Thoracic aorta (tissue), 2 donors: ENCODE measurements around the gene LYRM4. TPM values are rescaled to one million over a fixed set of nuclear protein-coding genes. Genes with fewer than 3 reads are reported as not detected.

Experiments used
- ATAC-seq: fragments of 150-250 bp; one replicate; pipeline ENCODE4 v1.8.0; 2017; ENCODE audit warnings: low read depth; ENCODE audit not compliant: insufficient number of reproducible peaks, low FRiP score
- DNase-seq: peaks from one replicate; pipeline ENCODE4 v3.0.0-alpha.2; 2020; ENCODE audit warnings: low spot score
- H3K27ac ChIP-seq, 2 donors: fragments of 200-600 bp; sonication (generic); 1 replicate in 1 of 2; 2 replicates in 1 of 2; pipeline ENCODE4 v1.5.1; 2016; ENCODE audit warnings: mild to moderate bottlenecking in 2 of 2, moderate library complexity in 2 of 2
- H3K27me3 ChIP-seq: fragments of 200-600 bp; sonication (generic); replicated peaks from 2 replicates; pipeline ENCODE4 v1.6.0; 2016; ENCODE audit warnings: mild to moderate bottlenecking; ENCODE audit not compliant: insufficient read depth
- H3K36me3 ChIP-seq: fragments of 200-600 bp; sonication (generic); one replicate; pipeline ENCODE4 v1.5.1; 2016
- H3K4me1 ChIP-seq, 2 donors: fragments of 200-600 bp; sonication (generic); 1 replicate in 1 of 2; 2 replicates in 1 of 2; pipeline versions ENCODE4 v1.5.1 to v1.6.0; 2016; ENCODE audit warnings: low read depth in 2 of 2, mild to moderate bottlenecking in 1 of 2; ENCODE audit not compliant: control insufficient read depth in 1 of 2
- H3K4me3 ChIP-seq: fragments of 200-600 bp; sonication (generic); 2 replicates; pipeline ENCODE4 v1.5.1; 2016; ENCODE audit warnings: mild to moderate bottlenecking
- H3K9me3 ChIP-seq: fragments of 200-600 bp; sonication (generic); 2 replicates; pipeline ENCODE4 v1.5.1; 2016
- total RNA-seq, 2 donors: library from RNA; depleted of rRNA; stranded (reverse); fragments of >200 nt; gene quantifications; one replicate each; pipeline versions ENCODE4 v1.1.0 to v1.2.3, GENCODE V29; 2016
- TF ChIP-seq, protein P1 (sequence below): fragments of 200-600 bp; sonication (generic); IDR thresholded peaks from one replicate; pipeline ENCODE4 v1.5.1; 2019; ENCODE audit warnings: antibody characterized with exemption

LYRM4 gene
- total RNA-seq, 2 donors from 2014 or later = 6.9 to 27.2 TPM

GRCh38 chr6:5108068-5108467 is 152.7 kb downstream of the LYRM4 start:
- ATAC-seq = no peak
- H3K9me3 ChIP-seq = no peaks in the 10 kb centered on the region
- H3K27ac ChIP-seq = no peak overlapping the region
- TF ChIP-seq, protein P1, sequence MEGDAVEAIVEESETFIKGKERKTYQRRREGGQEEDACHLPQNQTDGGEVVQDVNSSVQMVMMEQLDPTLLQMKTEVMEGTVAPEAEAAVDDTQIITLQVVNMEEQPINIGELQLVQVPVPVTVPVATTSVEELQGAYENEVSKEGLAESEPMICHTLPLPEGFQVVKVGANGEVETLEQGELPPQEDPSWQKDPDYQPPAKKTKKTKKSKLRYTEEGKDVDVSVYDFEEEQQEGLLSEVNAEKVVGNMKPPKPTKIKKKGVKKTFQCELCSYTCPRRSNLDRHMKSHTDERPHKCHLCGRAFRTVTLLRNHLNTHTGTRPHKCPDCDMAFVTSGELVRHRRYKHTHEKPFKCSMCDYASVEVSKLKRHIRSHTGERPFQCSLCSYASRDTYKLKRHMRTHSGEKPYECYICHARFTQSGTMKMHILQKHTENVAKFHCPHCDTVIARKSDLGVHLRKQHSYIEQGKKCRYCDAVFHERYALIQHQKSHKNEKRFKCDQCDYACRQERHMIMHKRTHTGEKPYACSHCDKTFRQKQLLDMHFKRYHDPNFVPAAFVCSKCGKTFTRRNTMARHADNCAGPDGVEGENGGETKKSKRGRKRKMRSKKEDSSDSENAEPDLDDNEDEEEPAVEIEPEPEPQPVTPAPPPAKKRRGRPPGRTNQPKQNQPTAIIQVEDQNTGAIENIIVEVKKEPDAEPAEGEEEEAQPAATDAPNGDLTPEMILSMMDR = no peak
- peaks cover 2% of the 10 kb centered on the region for H3K36me3 ChIP-seq
- H3K4me1 ChIP-seq = no peaks in the 10 kb centered on the region
- no peak for DNase-seq
- no peak overlapping the region for H3K4me3 ChIP-seq
- H3K27me3 ChIP-seq = no peaks in the 10 kb centered on the region

DNA sequence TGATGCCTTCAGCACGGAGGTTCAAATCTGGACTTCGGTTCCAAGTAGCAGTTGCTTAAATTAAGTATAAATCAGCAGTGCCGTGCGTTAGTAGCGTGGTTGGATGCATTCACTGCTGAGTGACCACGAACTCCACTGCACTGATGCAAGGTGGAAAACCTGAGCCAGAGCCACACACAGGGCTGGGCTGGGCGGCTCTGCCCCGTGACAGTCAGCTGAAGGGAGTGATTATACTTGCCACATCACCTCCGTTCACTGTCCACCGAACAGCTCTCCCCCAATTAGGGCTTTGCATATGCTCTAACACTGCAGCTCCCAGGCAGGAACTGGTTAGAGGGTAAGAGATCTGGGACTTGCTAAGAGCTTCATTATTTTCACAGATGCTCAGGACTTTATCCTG is 153.4 kb downstream of the LYRM4 start:
- ATAC-seq (no peak), DNase-seq (no peak)
- Histone ChIP-seq H3K4me3 (no peak overlapping the region), H3K4me1 (no peaks in the 10 kb centered on the region), H3K9me3 (no peaks in the 10 kb centered on the region), H3K27ac (no peak overlapping the region), H3K27me3 (no peaks in the 10 kb centered on the region), H3K36me3 (peaks cover 2% of the 10 kb centered on the region)
- TF ChIP-seq, protein P1 = no peak

- Histone ChIP-seq H3K4me3 (no peak overlapping the region), H3K9me3 (no peaks in the 10 kb centered on the region), H3K27ac (no peak overlapping the region), H3K4me1 (no peaks in the 10 kb centered on the region), H3K27me3 (no peaks in the 10 kb centered on the region), H3K36me3 (no peaks in the 10 kb centered on the region)
- TF ChIP-seq, protein P1 = no peak
- DNase-seq = no peak
- no peak for ATAC-seq
These were observed 155.6 kb downstream of the LYRM4 start for GRCh38 chr6:5105146-5105545.

- H3K4me1 ChIP-seq = no peaks in the 10 kb centered on the region
- no peak overlapping the region for H3K27ac ChIP-seq
- ATAC-seq (no peak), DNase-seq (no peak)
- TF ChIP-seq, protein P1 = no peak
- no peaks in the 10 kb centered on the region for H3K36me3 ChIP-seq
- no peaks in the 10 kb centered on the region for H3K27me3 ChIP-seq
- H3K4me3 ChIP-seq = no peak overlapping the region
- no peaks in the 10 kb centered on the region for H3K9me3 ChIP-seq
These were observed 156.1 kb downstream of the LYRM4 start for GRCh38 chr6:5104667-5105066.

- DNase-seq = no peak
- no peaks in the 10 kb centered on the region for H3K36me3 ChIP-seq
These were observed 157.5 kb downstream of the LYRM4 start for GRCh38 chr6:5103250-5103649.

More at GRCh38 chr6:5103250-5103649, 157.5 kb downstream of the LYRM4 start:
- no peaks in the 10 kb centered on the region for H3K27me3 ChIP-seq
- TF ChIP-seq, protein P1 = no peak
- no peak for ATAC-seq
- no peak overlapping the region for H3K27ac ChIP-seq
- no peaks in the 10 kb centered on the region for H3K4me1 ChIP-seq
- no peaks in the 10 kb centered on the region for H3K9me3 ChIP-seq
- no peak overlapping the region for H3K4me3 ChIP-seq
